Measurements from ENCODE around the gene LBH. TPM values are rescaled to one million over a fixed set of nuclear protein-coding genes. Genes with fewer than 3 reads are reported as not detected.

The LBH gene
- polyA plus RNA-seq, 1 of the 3 experiments (the other 2 are of a cell fraction), result 22.8 TPM

DNA sequence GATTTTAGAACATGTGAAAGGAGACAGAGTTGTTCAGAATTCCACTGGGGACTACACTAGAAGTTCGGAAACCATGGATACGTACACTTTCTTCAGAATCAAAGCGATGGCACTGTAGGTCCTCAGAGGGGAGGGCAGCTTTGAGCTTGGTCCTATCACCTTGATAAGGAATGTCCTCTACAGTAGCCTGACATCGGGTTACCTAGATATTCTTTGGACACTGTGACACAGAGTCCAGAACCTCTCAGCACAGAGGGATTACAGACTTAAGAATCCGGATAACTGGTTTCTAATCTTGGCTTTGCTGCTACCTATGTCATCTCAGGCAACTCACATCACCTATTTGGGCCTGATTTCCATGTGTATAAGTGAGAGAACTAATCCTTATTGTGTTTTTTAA, 14.0 kb downstream of the LBH start:
- Histone ChIP-seq H3K9me3 (no peaks in the 10 kb centered on the region), H3K79me2 (ENCODE audit: insufficient read depth) (peaks cover 68% of the 10 kb centered on the region), H3K9ac (no peak overlapping the region), H2AFZ (ENCODE audit: low read depth) (no peak overlapping the region), H3K4me3 (ENCODE audit: low read depth in 2 of 2, low read length in 1 of 2) (no peak overlapping the region), H3K27me3 (ENCODE audit: insufficient read depth) (no peaks in the 10 kb centered on the region), H3F3A (replicated peaks; ENCODE audit: insufficient read depth) (no peaks in the 10 kb centered on the region), H3K4me2 (no peak overlapping the region), H4K20me1 (ENCODE audit: insufficient read depth) (peaks cover 7% of the 10 kb centered on the region; the same call in 1 of the 2 replicates), H3K36me3 (replicated peaks in 1 of 2; ENCODE audit: control insufficient read depth in 1 of 2, insufficient read depth in 2 of 2, low read length in 1 of 2) (peaks cover 2 to 29% of the 10 kb centered on the region in 2 experiments), H3K4me1 (ENCODE audit: control insufficient read depth in 1 of 2, insufficient read depth in 2 of 2, low read depth in 1 of 2, low read length in 1 of 2) (no peaks in the 10 kb centered on the region), H3K27ac (ENCODE audit: low read depth in 2 of 2, low read length in 1 of 2) (no peak overlapping the region), H3K9me2 (no peaks in the 10 kb centered on the region)
- no peak for DNase-seq
- WGBS (ENCODE audit: low lambda C conversion rate), result 89% methylated on average over 5 of the region's 5 CpGs
- ChIA-PET POLR2A (no interaction called here), CTCF (interaction anchor here (0.6 to 3.0 kb wide), 5 partner anchors 15 to 1388 kb away, joined by 3 to 10 read pairs (median 3); no protein-coding TSS in a partner anchor)
- TF ChIP-seq, protein P1, sequence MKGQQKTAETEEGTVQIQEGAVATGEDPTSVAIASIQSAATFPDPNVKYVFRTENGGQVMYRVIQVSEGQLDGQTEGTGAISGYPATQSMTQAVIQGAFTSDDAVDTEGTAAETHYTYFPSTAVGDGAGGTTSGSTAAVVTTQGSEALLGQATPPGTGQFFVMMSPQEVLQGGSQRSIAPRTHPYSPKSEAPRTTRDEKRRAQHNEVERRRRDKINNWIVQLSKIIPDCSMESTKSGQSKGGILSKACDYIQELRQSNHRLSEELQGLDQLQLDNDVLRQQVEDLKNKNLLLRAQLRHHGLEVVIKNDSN (IDR thresholded peaks at IDR 0.05; ENCODE audit: borderline replicate concordance, low read depth), result no peak
- TF ChIP-seq JUND (IDR thresholded peaks at IDR 0.05), result no peak

DNA sequence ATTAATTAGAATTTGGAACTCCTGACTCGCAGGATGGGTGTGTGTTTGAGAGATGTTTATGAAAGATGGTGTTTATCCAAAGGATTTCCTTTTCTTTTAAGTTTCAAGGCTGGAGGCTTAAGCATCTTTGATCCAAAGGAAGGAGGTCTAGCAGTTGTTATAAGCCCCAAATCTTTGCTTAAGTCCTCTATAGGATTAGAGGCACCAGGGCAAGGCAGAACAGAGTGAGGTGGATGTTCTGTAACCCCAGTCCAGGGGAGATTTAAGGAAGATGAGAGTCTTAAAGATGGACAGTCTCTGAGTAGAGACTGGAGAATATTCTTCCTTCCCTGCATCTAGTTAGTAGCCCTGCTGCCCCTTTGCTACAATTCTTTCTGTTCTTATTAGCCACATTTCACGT, 17.5 kb downstream of the LBH start:
- peaks cover 3 to 17% of the 10 kb centered on the region in 2 experiments; a peak in 3 of 4 replicates for H3K4me1 ChIP-seq (ENCODE audit: control insufficient read depth in 1 of 2, insufficient read depth in 2 of 2, low read depth in 1 of 2, low read length in 1 of 2)
- POLR2A ChIA-PET, result no interaction called here
- TF ChIP-seq TEAD4 (IDR thresholded peaks at IDR 0.05; ENCODE audit: borderline replicate concordance, insufficient read depth) (no peak), MEF2A (IDR thresholded peaks at IDR 0.05; ENCODE audit: borderline replicate concordance, low read depth) (no peak), EZH2phosphoT487 (IDR thresholded peaks at IDR 0.05; ENCODE audit: borderline replicate concordance, low read depth) (no peak), NRF1 (IDR thresholded peaks at IDR 0.05; ENCODE audit: low read depth, low read length) (no peak), TAF1 (IDR thresholded peaks at IDR 0.05; ENCODE audit: borderline replicate concordance, low read depth, low read length) (no peak), ELF1 (IDR thresholded peaks at IDR 0.05) (no peak), FOXJ3 (CRISPR knock-in tag; IDR thresholded peaks at IDR 0.05) (no peak), CHD2 (IDR thresholded peaks at IDR 0.05; ENCODE audit: low read length, partially characterized antibody) (no peak)
- TF ChIP-seq, protein P2, sequence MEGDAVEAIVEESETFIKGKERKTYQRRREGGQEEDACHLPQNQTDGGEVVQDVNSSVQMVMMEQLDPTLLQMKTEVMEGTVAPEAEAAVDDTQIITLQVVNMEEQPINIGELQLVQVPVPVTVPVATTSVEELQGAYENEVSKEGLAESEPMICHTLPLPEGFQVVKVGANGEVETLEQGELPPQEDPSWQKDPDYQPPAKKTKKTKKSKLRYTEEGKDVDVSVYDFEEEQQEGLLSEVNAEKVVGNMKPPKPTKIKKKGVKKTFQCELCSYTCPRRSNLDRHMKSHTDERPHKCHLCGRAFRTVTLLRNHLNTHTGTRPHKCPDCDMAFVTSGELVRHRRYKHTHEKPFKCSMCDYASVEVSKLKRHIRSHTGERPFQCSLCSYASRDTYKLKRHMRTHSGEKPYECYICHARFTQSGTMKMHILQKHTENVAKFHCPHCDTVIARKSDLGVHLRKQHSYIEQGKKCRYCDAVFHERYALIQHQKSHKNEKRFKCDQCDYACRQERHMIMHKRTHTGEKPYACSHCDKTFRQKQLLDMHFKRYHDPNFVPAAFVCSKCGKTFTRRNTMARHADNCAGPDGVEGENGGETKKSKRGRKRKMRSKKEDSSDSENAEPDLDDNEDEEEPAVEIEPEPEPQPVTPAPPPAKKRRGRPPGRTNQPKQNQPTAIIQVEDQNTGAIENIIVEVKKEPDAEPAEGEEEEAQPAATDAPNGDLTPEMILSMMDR (IDR thresholded peaks at IDR 0.05), result no peak
- TF ChIP-seq, protein P3, sequence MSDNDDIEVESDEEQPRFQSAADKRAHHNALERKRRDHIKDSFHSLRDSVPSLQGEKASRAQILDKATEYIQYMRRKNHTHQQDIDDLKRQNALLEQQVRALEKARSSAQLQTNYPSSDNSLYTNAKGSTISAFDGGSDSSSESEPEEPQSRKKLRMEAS (IDR thresholded peaks at IDR 0.05; ENCODE audit: low read depth), result no peak
- TF ChIP-seq, protein P4, sequence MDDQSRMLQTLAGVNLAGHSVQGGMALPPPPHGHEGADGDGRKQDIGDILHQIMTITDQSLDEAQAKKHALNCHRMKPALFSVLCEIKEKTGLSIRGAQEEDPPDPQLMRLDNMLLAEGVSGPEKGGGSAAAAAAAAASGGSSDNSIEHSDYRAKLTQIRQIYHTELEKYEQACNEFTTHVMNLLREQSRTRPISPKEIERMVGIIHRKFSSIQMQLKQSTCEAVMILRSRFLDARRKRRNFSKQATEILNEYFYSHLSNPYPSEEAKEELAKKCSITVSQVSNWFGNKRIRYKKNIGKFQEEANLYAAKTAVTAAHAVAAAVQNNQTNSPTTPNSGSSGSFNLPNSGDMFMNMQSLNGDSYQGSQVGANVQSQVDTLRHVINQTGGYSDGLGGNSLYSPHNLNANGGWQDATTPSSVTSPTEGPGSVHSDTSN (IDR thresholded peaks at IDR 0.05), result no peak
- TF ChIP-seq, protein P5, sequence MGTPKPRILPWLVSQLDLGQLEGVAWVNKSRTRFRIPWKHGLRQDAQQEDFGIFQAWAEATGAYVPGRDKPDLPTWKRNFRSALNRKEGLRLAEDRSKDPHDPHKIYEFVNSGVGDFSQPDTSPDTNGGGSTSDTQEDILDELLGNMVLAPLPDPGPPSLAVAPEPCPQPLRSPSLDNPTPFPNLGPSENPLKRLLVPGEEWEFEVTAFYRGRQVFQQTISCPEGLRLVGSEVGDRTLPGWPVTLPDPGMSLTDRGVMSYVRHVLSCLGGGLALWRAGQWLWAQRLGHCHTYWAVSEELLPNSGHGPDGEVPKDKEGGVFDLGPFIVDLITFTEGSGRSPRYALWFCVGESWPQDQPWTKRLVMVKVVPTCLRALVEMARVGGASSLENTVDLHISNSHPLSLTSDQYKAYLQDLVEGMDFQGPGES (IDR thresholded peaks at IDR 0.05; ENCODE audit: low read depth, low read length), result no peak
- H3K27me3 ChIP-seq (ENCODE audit: insufficient read depth), result no peaks in the 10 kb centered on the region
- no peak overlapping the region for H2AFZ ChIP-seq (ENCODE audit: low read depth)
- H3F3A ChIP-seq (replicated peaks; ENCODE audit: insufficient read depth), result peaks cover 5% of the 10 kb centered on the region
- no peaks in the 10 kb centered on the region for H3K9me2 ChIP-seq
- no peak for DNase-seq
- no peaks in the 10 kb centered on the region; the same call in 1 of the 2 replicates for H4K20me1 ChIP-seq (ENCODE audit: insufficient read depth)
- H3K36me3 ChIP-seq (replicated peaks in 1 of 2; ENCODE audit: control insufficient read depth in 1 of 2, insufficient read depth in 2 of 2, low read length in 1 of 2), result peaks cover 0 to 12% of the 10 kb centered on the region in 2 experiments
- no peak overlapping the region for H3K9ac ChIP-seq
- 46% methylated on average over 2 of the region's 2 CpGs for WGBS (ENCODE audit: low lambda C conversion rate)
- H3K79me2 ChIP-seq (ENCODE audit: insufficient read depth), result peaks cover 63% of the 10 kb centered on the region
- no peak overlapping the region; the same call in 1 of the 2 replicates for H3K4me2 ChIP-seq
- no peaks in the 10 kb centered on the region for H3K9me3 ChIP-seq
- H3K27ac ChIP-seq (ENCODE audit: low read depth in 2 of 2, low read length in 1 of 2), result no peak overlapping the region
- H3K4me3 ChIP-seq (ENCODE audit: low read depth in 2 of 2, low read length in 1 of 2), result no peak overlapping the region
- CTCF ChIA-PET, result interaction anchor here (1.0 to 14.2 kb wide), 3 partner anchors 8 to 458 kb away, joined by 3 to 97 read pairs (median 5); no protein-coding TSS in a partner anchor

All from SK-N-SH (cell line).